HG03520 (cell line): Measurements from ENCODE around the gene THRSP.
A peak's percentile ranks its signal among the peaks of the same experiment; 100 is the strongest.
"Not testable (repeated sequence)": the region's sequence is repeated elsewhere in the genome, so short reads cannot be mapped to it uniquely, and the experiment has no call there.

Experiments used
- ATAC-seq: cut with Tn5 transposase; IDR thresholded peaks from one replicate; pipeline ENCODE4 v1.9.1; 2021; ENCODE audit warnings: mild to moderate bottlenecking, moderate library complexity; ENCODE audit not compliant: unreplicated experiment

The THRSP gene

GRCh38 chr11:78038697-78039313 is 24.9 kb upstream of the THRSP start:
- no peak for ATAC-seq

GRCh38 chr11:78039391-78039918 is 24.2 kb upstream of the THRSP start:
- ATAC-seq: no peak

GRCh38 chr11:78039919-78040671 is 23.6 kb upstream of the THRSP start:
- no peak for ATAC-seq

GRCh38 chr11:78040691-78041379 is 22.8 kb upstream of the THRSP start:
- ATAC-seq: no peak

- ATAC-seq: not testable (repeated sequence)
Observed at GRCh38 chr11:78041380-78041719, 22.3 kb upstream of the THRSP start.

GRCh38 chr11:78041843-78042440 is 21.7 kb upstream of the THRSP start:
- ATAC-seq: no peak

- ATAC-seq: no peak
Observed at GRCh38 chr11:78044706-78045105, 19.0 kb upstream of the THRSP start.

- peak; percentile 71 for ATAC-seq
Observed at GRCh38 chr11:78045851-78046485, 17.7 kb upstream of the THRSP start.

- ATAC-seq: no peak
Observed at GRCh38 chr11:78046486-78046854, 17.2 kb upstream of the THRSP start.

GRCh38 chr11:78048561-78048960 is 15.1 kb upstream of the THRSP start:
- no peak for ATAC-seq

- ATAC-seq: no peak
Observed at GRCh38 chr11:78049348-78049747, 14.3 kb upstream of the THRSP start.

GRCh38 chr11:78050964-78051831 is 12.5 kb upstream of the THRSP start:
- no peak for ATAC-seq

- no peak for ATAC-seq
Observed at GRCh38 chr11:78054971-78055370, 8.7 kb upstream of the THRSP start.

- no peak for ATAC-seq
Observed at GRCh38 chr11:78056093-78056492, 7.6 kb upstream of the THRSP start.

- no peak for ATAC-seq
Observed at GRCh38 chr11:78057462-78058055, 6.1 kb upstream of the THRSP start.

- ATAC-seq: not testable (repeated sequence)
Observed at GRCh38 chr11:78059749-78060328, 3.8 kb upstream of the THRSP start.

- ATAC-seq: no peak
Observed at GRCh38 chr11:78060533-78060932, 3.1 kb upstream of the THRSP start.

- no peak for ATAC-seq
Observed at GRCh38 chr11:78061088-78061920, 2.4 kb upstream of the THRSP start.
